NCI-H2107 (cell line): ENCODE results near the gene KCNJ16.

Experiments used
- DNase-seq: peaks from one replicate; lab custom pipeline; 2025; lab: John Stamatoyannopoulos, UW

Gene KCNJ16

DNA sequence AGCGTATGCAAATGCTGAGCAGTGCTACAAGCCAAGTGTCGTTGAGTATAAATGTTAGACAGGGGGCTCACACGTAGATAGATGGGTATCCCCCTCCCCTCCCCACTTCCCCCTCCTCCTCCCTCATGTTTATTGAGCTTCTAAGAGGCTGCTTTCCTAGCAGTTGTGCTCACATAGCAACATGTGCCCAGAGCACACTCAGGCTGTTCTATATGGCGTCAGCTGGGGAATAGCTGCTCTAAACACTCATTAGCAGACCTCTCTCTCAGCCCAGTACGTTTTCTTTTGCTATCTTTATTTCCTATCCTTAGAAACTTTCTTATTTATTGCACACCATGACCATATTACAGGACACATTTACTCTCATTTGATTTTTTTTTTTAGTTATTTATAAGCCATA, 96.1 kb downstream of the KCNJ16 start:
- peak; percentile 23 for DNase-seq

DNA sequence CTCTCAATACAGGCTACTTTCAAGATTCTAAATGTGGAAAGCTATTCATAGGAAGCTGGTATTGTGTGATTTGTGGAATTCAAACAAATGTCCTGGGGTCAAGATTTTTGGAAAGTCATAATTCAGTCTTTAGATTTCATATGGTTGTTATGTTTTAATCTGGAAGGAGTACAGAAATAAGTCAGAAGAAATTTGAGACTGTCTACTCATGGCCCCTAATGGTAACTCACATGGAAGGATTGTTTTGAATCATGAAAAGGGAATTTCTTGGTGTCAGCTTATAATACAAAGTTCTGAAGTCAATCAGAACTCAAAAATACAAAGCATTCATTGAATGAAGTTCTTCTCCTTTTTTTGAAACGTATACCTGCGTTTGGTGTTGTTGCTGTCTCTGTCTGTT, 97.4 kb downstream of the KCNJ16 start:
- DNase-seq = no peak

DNA sequence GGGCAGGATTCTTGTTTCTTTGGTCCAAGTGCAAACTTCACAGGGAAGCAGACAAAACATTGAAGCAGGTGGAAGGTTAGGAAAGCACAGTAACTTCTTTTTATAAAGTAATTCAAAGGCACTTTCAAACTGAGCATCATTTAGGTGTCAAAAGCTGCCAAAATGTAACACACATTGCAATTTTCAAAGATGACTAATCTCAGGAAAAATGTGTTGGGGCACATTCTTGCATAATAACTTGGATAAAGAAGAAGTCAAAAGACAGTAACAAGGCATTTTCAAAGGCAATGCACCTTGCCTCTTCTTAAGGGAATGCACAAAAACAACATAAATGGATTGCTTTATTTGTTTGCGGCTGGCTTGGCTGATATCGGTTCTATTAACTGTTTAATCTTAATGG, 97.9 kb downstream of the KCNJ16 start:
- DNase-seq = no peak

DNA sequence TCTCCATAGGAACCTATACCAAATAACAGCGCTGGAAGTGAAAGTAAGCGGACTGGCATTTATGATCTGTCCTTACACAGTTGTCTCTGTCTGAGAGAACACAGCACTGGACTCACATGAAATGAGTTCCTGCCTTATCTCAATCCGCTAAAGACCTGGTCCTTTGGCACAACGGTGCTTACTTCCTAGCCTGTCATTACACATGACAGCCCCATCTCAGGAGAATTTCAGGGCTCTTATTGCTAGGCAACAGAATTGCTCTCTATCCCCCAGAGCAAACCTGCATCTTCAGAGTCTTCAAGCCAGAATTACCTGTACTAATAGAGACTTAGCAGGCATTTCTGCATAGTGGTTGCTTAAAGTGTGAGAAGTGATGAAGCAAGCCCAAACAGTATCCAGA, 98.7 kb downstream of the KCNJ16 start:
- DNase-seq = no peak

DNA sequence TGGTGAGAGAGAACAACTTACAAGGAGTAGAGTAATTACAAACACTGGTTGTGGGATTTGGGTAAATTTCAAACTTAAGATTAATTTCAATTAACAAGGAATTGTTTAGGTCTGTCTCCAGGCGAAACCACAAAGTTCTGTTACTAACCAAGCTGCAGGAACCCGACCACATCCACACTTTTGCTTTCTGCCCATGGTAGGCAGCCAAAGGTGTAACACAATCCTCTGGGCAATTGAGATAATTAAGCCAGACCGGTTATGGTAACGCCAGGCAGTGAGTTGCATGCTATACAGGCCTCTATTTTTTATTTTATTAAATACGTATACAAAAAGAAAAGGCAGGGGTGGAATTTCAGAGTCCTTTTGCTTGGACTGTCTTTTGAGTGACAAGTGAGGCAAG, 106.4 kb downstream of the KCNJ16 start:
- DNase-seq = peak; percentile 26

DNA sequence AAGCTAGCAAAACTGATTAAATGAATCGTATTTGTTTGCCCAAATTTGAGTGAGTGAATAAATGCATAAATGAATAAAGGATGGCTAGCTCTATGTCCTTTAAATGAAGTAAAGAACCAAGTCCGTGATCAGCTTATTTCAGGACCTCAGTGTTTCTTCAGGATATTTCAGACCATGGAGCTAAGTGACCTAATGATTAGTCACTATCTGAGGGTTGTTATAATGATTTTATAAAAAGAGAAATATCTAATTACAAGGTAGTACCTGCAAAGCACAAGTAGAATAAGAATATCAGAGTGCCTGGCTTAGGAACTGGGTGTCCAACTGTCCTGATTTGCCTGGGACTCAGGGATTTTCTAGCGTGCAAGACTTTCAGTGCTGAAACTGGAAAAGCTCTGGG, 106.8 kb downstream of the KCNJ16 start:
- DNase-seq = no peak

DNA sequence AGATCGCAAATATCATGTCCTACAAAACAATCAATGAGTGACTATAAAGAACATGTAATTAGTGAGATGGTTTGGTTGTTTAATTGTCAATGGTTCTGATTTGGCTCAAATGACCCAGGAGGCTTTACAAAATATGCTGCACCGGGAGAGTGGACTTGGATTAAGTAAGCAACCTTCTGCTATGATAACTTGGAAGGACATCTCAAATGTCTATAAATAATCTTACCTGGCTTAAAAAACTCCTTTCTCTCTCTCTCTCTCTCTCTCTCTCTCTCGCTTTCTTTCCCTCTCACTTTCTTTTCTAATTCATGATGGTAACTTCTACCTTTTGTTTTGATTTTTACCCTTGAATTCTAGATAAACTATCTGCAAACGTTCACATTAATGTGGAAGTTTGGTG, 108.5 kb downstream of the KCNJ16 start:
- no peak for DNase-seq

DNA sequence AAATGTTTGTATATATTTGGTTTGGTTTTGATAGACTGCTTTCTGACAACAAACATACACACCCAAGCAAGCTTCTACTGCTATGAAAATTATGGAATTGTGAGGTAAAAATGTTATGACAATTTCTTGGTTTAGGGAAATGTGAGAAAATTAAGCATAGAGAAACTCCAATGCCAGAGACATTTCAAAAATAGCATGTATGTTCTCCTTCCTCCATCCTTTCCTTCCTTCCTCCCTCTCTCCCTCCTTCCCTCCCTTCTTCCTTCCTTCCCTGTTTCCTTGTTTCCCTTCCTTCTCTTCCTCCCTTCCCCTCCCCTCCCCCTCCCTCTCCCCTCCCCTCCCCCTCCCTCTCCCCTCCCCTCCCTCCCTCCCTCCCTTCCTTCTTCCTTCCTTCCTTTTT, 109.2 kb downstream of the KCNJ16 start:
- DNase-seq = no peak

DNA sequence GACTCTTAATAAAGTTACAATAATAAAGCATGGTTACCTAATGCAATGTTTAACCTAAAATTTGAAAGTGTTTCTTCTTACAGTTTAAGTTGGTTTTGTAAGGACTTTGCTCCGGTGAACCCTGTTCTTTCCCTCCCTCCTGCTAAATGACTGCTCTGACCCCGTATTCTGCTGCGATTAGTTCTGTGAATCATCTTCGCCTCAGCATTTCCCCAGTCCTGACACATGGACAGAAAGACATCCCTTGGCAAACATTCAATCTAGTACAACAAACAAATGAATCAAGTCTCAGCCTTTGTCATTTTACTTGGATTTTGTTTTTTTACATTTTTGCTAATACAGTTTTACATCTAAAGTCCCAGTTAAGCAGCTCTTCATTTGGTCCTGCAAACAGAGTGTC, 109.7 kb downstream of the KCNJ16 start:
- DNase-seq = no peak
